Measurements from ENCODE around the gene PRR5.

PRR5 gene

DNA sequence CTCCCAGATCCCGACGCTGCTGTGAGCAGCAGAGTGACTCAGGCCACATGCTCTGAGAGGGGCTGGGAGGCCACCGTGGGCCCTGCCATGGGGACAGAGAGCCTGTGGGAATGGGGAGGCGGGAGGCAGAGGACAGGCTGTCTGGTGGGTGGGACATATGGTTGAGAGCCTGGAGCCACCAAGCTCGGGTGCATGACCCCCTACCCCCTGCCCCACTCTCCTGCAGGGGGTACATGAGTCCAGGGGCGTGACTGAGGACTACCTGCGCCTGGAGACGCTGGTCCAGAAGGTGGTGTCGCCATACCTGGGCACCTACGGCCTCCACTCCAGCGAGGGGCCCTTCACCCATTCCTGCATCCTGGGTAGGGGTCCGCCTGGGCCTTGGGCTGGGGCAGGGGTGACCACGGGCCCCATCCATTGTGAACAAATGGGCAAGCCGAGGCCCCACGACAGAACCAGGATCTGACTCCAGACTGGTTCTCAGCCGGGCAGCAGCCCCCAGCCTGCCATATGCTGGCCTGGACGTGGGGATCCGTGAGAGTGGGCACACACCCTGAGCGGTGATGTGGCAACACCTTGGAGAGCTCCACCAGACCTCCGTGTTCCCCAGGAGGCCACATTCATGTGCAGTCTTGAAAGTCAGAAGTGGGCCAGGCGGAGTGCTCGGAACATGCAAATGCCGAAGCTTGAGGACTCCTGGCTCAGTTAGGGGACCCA, 33.0 kb downstream of the PRR5 start:
- Histone ChIP-seq H3K4me3 (ENCODE audit: low read depth in 1 of 2, low read length in 1 of 2) (no peak overlapping the region), H3K9me3 (no peaks in the 10 kb centered on the region), H3K36me3 (no peaks in the 10 kb centered on the region), H3K27ac (no peak overlapping the region), H3K4me1 (ENCODE audit: control insufficient read depth in 1 of 2, insufficient read depth in 1 of 2, low read depth in 1 of 2, low read length in 1 of 2) (peaks cover 7 to 8% of the 10 kb centered on the region in 2 experiments), H3K27me3 (no peaks in the 10 kb centered on the region)
- TF ChIP-seq CTCF (IDR thresholded peaks at IDR 0.05), result no peak

DNA sequence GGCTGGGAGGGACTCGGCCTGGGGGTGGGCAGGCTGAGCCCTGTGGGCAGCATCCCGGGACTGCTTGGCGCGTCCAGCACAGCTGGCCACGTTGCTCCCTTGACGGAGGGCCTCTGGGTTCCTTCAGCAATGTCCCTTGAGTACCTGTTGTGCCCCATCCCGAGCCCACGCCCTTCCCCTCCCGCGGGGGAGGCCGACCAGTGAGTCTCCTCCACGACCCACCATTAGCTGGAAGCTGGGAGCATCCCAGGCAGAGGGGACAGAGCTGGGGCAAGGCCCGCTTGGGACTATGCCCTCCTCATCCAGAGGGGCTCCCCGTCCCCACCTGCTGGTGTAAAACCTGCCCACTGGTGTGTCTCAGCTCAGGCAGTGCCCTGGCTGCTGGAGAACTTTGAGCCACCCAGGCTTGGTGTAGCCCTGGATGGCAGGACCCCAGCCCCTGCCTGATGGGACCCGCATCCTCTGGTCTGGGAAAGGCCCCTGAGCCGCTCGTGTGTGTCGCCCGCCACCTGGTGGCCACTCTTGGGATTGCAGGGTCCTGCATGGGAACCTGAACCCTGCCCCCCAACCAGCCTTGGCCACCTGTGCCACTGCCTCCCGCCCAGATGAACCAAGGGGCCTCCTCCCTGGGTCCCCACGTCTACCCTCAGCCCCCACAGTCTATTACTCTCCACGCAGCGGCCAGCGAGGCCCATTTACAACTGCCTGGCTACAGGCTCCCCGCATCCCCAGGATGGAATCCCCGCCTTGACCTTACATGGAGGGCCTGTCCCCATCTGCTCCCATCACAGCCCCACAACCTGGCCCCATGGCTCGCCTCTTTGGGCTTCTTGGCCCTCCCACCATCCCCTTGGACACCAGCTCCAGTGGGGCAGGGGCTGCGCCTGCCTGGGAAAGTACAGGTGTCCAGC, 33.8 kb downstream of the PRR5 start:
- Histone ChIP-seq H3K4me1 (ENCODE audit: control insufficient read depth in 1 of 2, insufficient read depth in 1 of 2, low read depth in 1 of 2, low read length in 1 of 2) (peaks cover 0 to 1% of the 10 kb centered on the region in 2 experiments), H3K9me3 (no peaks in the 10 kb centered on the region), H3K36me3 (no peaks in the 10 kb centered on the region), H3K4me3 (ENCODE audit: low read depth in 1 of 2, low read length in 1 of 2) (no peak overlapping the region), H3K27ac (no peak overlapping the region), H3K27me3 (no peaks in the 10 kb centered on the region)
- TF ChIP-seq CTCF (IDR thresholded peaks at IDR 0.05), result peak; percentile 90

- no peak for TF ChIP-seq CTCF (IDR thresholded peaks at IDR 0.05)
- Histone ChIP-seq H3K36me3 (no peaks in the 10 kb centered on the region), H3K27ac (no peak overlapping the region), H3K4me3 (ENCODE audit: low read depth in 1 of 2, low read length in 1 of 2) (no peak overlapping the region), H3K4me1 (ENCODE audit: control insufficient read depth in 1 of 2, insufficient read depth in 1 of 2, low read depth in 1 of 2, low read length in 1 of 2) (no peaks in the 10 kb centered on the region), H3K9me3 (no peaks in the 10 kb centered on the region), H3K27me3 (no peaks in the 10 kb centered on the region)
Measured at GRCh38 chr22:44736581-44737405, 34.8 kb downstream of the PRR5 start.

DNA sequence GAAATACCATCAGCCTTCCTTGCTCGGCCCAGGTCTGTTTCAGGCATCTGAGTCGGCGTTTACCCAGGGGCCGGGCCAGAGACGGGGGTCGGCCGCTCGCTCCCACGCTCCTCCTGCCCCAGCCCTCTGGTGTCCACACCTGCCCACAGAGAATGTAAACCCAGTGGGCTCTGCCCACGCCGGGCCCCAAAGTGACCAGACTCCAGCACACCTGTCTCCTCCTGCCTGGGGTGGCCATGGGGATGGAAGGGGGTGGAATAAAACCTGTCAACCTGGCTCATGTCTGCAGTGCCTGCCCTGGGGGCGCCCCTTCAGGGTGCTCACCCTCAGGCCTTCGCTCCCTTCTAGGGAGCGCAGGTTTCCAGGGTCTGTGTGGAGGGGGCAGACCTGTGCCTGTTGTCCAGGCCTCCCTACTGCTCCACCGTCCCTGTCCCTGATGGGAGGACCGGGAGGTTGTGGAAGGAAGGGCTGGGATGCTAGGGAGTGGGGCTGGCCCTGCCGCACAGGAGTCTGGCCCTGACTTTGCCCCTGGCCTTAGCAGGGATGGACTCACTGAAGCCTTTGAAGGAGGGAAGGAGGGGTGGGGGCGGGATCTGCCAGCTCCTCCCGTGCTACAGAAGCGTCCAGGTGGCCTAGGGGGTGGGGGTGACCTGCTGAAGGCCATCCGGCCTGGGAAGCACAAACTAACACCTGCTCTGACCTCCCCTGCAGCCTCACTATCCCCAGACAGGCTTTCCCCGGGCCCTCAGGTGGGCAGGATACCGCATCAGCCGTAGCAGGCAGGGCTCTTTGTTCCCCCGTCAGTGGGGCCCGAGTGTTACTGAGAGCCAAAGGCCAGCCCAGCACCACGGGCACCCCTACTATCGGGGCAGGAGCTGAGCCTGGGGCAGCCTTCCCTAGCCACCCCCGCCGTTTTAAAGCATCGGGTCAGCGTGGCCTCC, 35.7 kb downstream of the PRR5 start:
- Histone ChIP-seq H3K4me3 (ENCODE audit: low read depth in 1 of 2, low read length in 1 of 2) (no peak overlapping the region), H3K27ac (no peak overlapping the region), H3K9me3 (no peaks in the 10 kb centered on the region), H3K4me1 (ENCODE audit: control insufficient read depth in 1 of 2, insufficient read depth in 1 of 2, low read depth in 1 of 2, low read length in 1 of 2) (no peaks in the 10 kb centered on the region), H3K36me3 (no peaks in the 10 kb centered on the region), H3K27me3 (peaks cover 3% of the 10 kb centered on the region)
- no peak for TF ChIP-seq CTCF (IDR thresholded peaks at IDR 0.05)

All from neutrophil (primary cell).